ENCODE measurements around the gene FGFRL1. TPM values are rescaled to one million over a fixed set of nuclear protein-coding genes. Genes with fewer than 3 reads are reported as not detected.
"Not testable (repeated sequence)": the region's sequence is repeated elsewhere in the genome, so short reads cannot be mapped to it uniquely, and the experiment has no call there.

The FGFRL1 gene
- total RNA-seq, 1 experiment from 2014 or later: 59.5 TPM

GRCh38 chr4:1036095-1036494, 24.7 kb downstream of the FGFRL1 start:
- no peaks in the 10 kb centered on the region for H3K36me3 ChIP-seq
- H3K4me3 ChIP-seq: no peak overlapping the region
- DNase-seq: no peak
- no peaks in the 10 kb centered on the region for H3K27me3 ChIP-seq
- H3K9me3 ChIP-seq: no peaks in the 10 kb centered on the region

GRCh38 chr4:1036976-1037810, 25.8 kb downstream of the FGFRL1 start:
- H3K4me3 ChIP-seq: no peak overlapping the region
- no peak for DNase-seq
- H3K9me3 ChIP-seq: no peaks in the 10 kb centered on the region
- H3K36me3 ChIP-seq: no peaks in the 10 kb centered on the region
- H3K27me3 ChIP-seq: no peaks in the 10 kb centered on the region

GRCh38 chr4:1038948-1039492, 27.6 kb downstream of the FGFRL1 start:
- DNase-seq: no peak
- no peaks in the 10 kb centered on the region for H3K36me3 ChIP-seq
- no peaks in the 10 kb centered on the region for H3K27me3 ChIP-seq
- H3K9me3 ChIP-seq: no peaks in the 10 kb centered on the region
- H3K4me3 ChIP-seq: no peak overlapping the region

GRCh38 chr4:1039493-1040343, 28.3 kb downstream of the FGFRL1 start:
- Histone ChIP-seq H3K27me3 (no peaks in the 10 kb centered on the region), H3K9me3 (no peaks in the 10 kb centered on the region), H3K4me3 (no peak overlapping the region), H3K36me3 (no peaks in the 10 kb centered on the region)
- DNase-seq: peak; percentile 79

GRCh38 chr4:1040344-1041146, 29.1 kb downstream of the FGFRL1 start:
- Histone ChIP-seq H3K27me3 (no peaks in the 10 kb centered on the region), H3K4me3 (no peak overlapping the region), H3K9me3 (no peaks in the 10 kb centered on the region), H3K36me3 (no peaks in the 10 kb centered on the region)
- no peak for DNase-seq

- peak; percentile 89 for DNase-seq
Observed at GRCh38 chr4:1041147-1041935, 29.9 kb downstream of the FGFRL1 start.

GRCh38 chr4:1041936-1042330, 30.5 kb downstream of the FGFRL1 start:
- H3K27me3 ChIP-seq: no peaks in the 10 kb centered on the region
- H3K36me3 ChIP-seq: no peaks in the 10 kb centered on the region
- no peak overlapping the region for H3K4me3 ChIP-seq
- DNase-seq: no peak
- no peaks in the 10 kb centered on the region for H3K9me3 ChIP-seq

More at GRCh38 chr4:1041147-1041935, 29.9 kb downstream of the FGFRL1 start:
- Histone ChIP-seq H3K4me3 (no peak overlapping the region), H3K36me3 (no peaks in the 10 kb centered on the region), H3K27me3 (no peaks in the 10 kb centered on the region), H3K9me3 (no peaks in the 10 kb centered on the region)

- no peaks in the 10 kb centered on the region for H3K36me3 ChIP-seq
- no peaks in the 10 kb centered on the region for H3K9me3 ChIP-seq
- H3K27me3 ChIP-seq: no peaks in the 10 kb centered on the region
- H3K4me3 ChIP-seq: no peak overlapping the region
- DNase-seq: no peak
Observed at GRCh38 chr4:1042352-1043055, 31.1 kb downstream of the FGFRL1 start.

GRCh38 chr4:1043162-1043561, 31.7 kb downstream of the FGFRL1 start:
- Histone ChIP-seq H3K9me3 (no peaks in the 10 kb centered on the region), H3K4me3 (no peak overlapping the region)
- no peak for DNase-seq

GRCh38 chr4:1043651-1044468, 32.4 kb downstream of the FGFRL1 start:
- Histone ChIP-seq H3K27me3 (no peaks in the 10 kb centered on the region), H3K36me3 (no peaks in the 10 kb centered on the region), H3K4me3 (no peak overlapping the region), H3K9me3 (no peaks in the 10 kb centered on the region)
- DNase-seq: peak; percentile 97

More at GRCh38 chr4:1043162-1043561, 31.7 kb downstream of the FGFRL1 start:
- no peaks in the 10 kb centered on the region for H3K27me3 ChIP-seq
- no peaks in the 10 kb centered on the region for H3K36me3 ChIP-seq

- DNase-seq: no peak
- H3K4me3 ChIP-seq: no peak overlapping the region
- no peaks in the 10 kb centered on the region for H3K9me3 ChIP-seq
- H3K27me3 ChIP-seq: no peaks in the 10 kb centered on the region
- H3K36me3 ChIP-seq: no peaks in the 10 kb centered on the region
Observed at GRCh38 chr4:1044469-1045192, 33.2 kb downstream of the FGFRL1 start.

GRCh38 chr4:1045193-1045594, 33.8 kb downstream of the FGFRL1 start:
- H3K36me3 ChIP-seq: no peaks in the 10 kb centered on the region
- no peak for DNase-seq
- no peaks in the 10 kb centered on the region for H3K27me3 ChIP-seq
- H3K4me3 ChIP-seq: no peak overlapping the region
- H3K9me3 ChIP-seq: no peaks in the 10 kb centered on the region

GRCh38 chr4:1045595-1046201, 34.3 kb downstream of the FGFRL1 start:
- no peak overlapping the region for H3K4me3 ChIP-seq
- no peaks in the 10 kb centered on the region for H3K9me3 ChIP-seq
- no peak for DNase-seq
- no peaks in the 10 kb centered on the region for H3K27me3 ChIP-seq
- H3K36me3 ChIP-seq: no peaks in the 10 kb centered on the region

GRCh38 chr4:1046581-1047011, 35.2 kb downstream of the FGFRL1 start:
- DNase-seq: peak; percentile 58
- H3K27me3 ChIP-seq, H3K36me3 ChIP-seq, H3K9me3 ChIP-seq, H3K4me3 ChIP-seq: not testable (repeated sequence)

All from MG63 (cell line).